ENCODE results near the gene LPCAT2.

LPCAT2 gene

GRCh38 chr16:55521792-55522191 is 12.9 kb downstream of the LPCAT2 start:
- no peak overlapping the region for H3K18ac ChIP-seq (ENCODE audit: low read length)
- WGBS (ENCODE audit: extremely low coverage, insufficient coverage, low lambda C conversion rate) = no CpG with 5 or more reads among the region's 1 CpG
- H3K79me2 ChIP-seq (ENCODE audit: control insufficient read depth, insufficient read depth, low read length) = no peaks in the 10 kb centered on the region
- H4K8ac ChIP-seq (ENCODE audit: low read depth, low read length) = no peak overlapping the region
- no peak for DNase-seq
- H3K9ac ChIP-seq (ENCODE audit: low read length) = no peak overlapping the region
- no peak overlapping the region for H4K5ac ChIP-seq (ENCODE audit: low read length)
- no peak overlapping the region for H3K23ac ChIP-seq (ENCODE audit: low read length)
- no peak overlapping the region for H3K56ac ChIP-seq (ENCODE audit: low read length)
- H3K4me2 ChIP-seq (ENCODE audit: low read length) = no peak overlapping the region
- H3K27ac ChIP-seq (ENCODE audit: low read depth, low read length) = no peak overlapping the region
- no peak overlapping the region for H3K4ac ChIP-seq (ENCODE audit: low read depth, low read length)
- H2BK5ac ChIP-seq (ENCODE audit: low read length) = no peak overlapping the region
- no peaks in the 10 kb centered on the region for H3K4me1 ChIP-seq (ENCODE audit: control insufficient read depth, low read depth, low read length)
- no peaks in the 10 kb centered on the region for H3K79me1 ChIP-seq (ENCODE audit: low read length)
- H2BK120ac ChIP-seq (ENCODE audit: low read depth, low read length) = no peak overlapping the region
- H3K4me3 ChIP-seq (ENCODE audit: low read length) = no peak overlapping the region
- no peaks in the 10 kb centered on the region for H3K27me3 ChIP-seq (ENCODE audit: insufficient read depth, low read length, poor library complexity)
- H3K36me3 ChIP-seq (ENCODE audit: control insufficient read depth, insufficient read depth, low read length) = no peaks in the 10 kb centered on the region
- no peak overlapping the region for H2BK15ac ChIP-seq (replicated peaks; ENCODE audit: low read depth)
- H2AK5ac ChIP-seq (ENCODE audit: low read length) = no peak overlapping the region

GRCh38 chr16:55526441-55526840 is 17.6 kb downstream of the LPCAT2 start:
- no peak overlapping the region for H2BK15ac ChIP-seq (replicated peaks; ENCODE audit: low read depth)
- no peak overlapping the region for H3K27ac ChIP-seq (ENCODE audit: low read depth, low read length)
- H3K27me3 ChIP-seq (ENCODE audit: insufficient read depth, low read length, poor library complexity) = no peaks in the 10 kb centered on the region
- no peaks in the 10 kb centered on the region for H3K79me2 ChIP-seq (ENCODE audit: control insufficient read depth, insufficient read depth, low read length)
- no peak overlapping the region for H3K9ac ChIP-seq (ENCODE audit: low read length)
- no peaks in the 10 kb centered on the region for H3K4me1 ChIP-seq (ENCODE audit: control insufficient read depth, low read depth, low read length)
- no peak overlapping the region for H3K18ac ChIP-seq (ENCODE audit: low read length)
- H2BK120ac ChIP-seq (ENCODE audit: low read depth, low read length) = no peak overlapping the region
- no peak overlapping the region for H3K4me2 ChIP-seq (ENCODE audit: low read length)
- no peak overlapping the region for H3K56ac ChIP-seq (ENCODE audit: low read length)
- H2AK5ac ChIP-seq (ENCODE audit: low read length) = no peak overlapping the region
- H4K8ac ChIP-seq (ENCODE audit: low read depth, low read length) = no peak overlapping the region
- H3K23ac ChIP-seq (ENCODE audit: low read length) = no peak overlapping the region
- H3K4me3 ChIP-seq (ENCODE audit: low read length) = no peak overlapping the region
- H2BK5ac ChIP-seq (ENCODE audit: low read length) = no peak overlapping the region
- no peak for DNase-seq
- H3K4ac ChIP-seq (ENCODE audit: low read depth, low read length) = no peak overlapping the region
- no peaks in the 10 kb centered on the region for H3K79me1 ChIP-seq (ENCODE audit: low read length)
- no peak overlapping the region for H4K5ac ChIP-seq (ENCODE audit: low read length)
- no CpG with 5 or more reads among the region's 2 CpGs for WGBS (ENCODE audit: extremely low coverage, insufficient coverage, low lambda C conversion rate)
- no peaks in the 10 kb centered on the region for H3K36me3 ChIP-seq (ENCODE audit: control insufficient read depth, insufficient read depth, low read length)

- Histone ChIP-seq H4K5ac (ENCODE audit: low read length) (no peak overlapping the region), H2BK5ac (ENCODE audit: low read length) (no peak overlapping the region), H3K79me2 (ENCODE audit: control insufficient read depth, insufficient read depth, low read length) (no peaks in the 10 kb centered on the region), H3K56ac (ENCODE audit: low read length) (no peak overlapping the region), H2BK15ac (replicated peaks; ENCODE audit: low read depth) (no peak overlapping the region), H3K18ac (ENCODE audit: low read length) (no peak overlapping the region), H2AK5ac (ENCODE audit: low read length) (no peak overlapping the region), H3K27ac (ENCODE audit: low read depth, low read length) (no peak overlapping the region), H3K36me3 (ENCODE audit: control insufficient read depth, insufficient read depth, low read length) (no peaks in the 10 kb centered on the region), H3K23ac (ENCODE audit: low read length) (no peak overlapping the region), H3K4me1 (ENCODE audit: control insufficient read depth, low read depth, low read length) (no peaks in the 10 kb centered on the region), H3K9ac (ENCODE audit: low read length) (no peak overlapping the region), H3K4ac (ENCODE audit: low read depth, low read length) (no peak overlapping the region), H3K27me3 (ENCODE audit: insufficient read depth, low read length, poor library complexity) (no peaks in the 10 kb centered on the region), H3K79me1 (ENCODE audit: low read length) (no peaks in the 10 kb centered on the region), H3K4me3 (ENCODE audit: low read length) (no peak overlapping the region), H4K8ac (ENCODE audit: low read depth, low read length) (no peak overlapping the region), H2BK120ac (ENCODE audit: low read depth, low read length) (no peak overlapping the region), H3K4me2 (ENCODE audit: low read length) (no peak overlapping the region)
- peak; percentile 11 for DNase-seq
Measured at GRCh38 chr16:55527885-55528284, 19.0 kb downstream of the LPCAT2 start.

- Histone ChIP-seq H3K4me3 (ENCODE audit: low read length) (no peak overlapping the region), H3K27me3 (ENCODE audit: insufficient read depth, low read length, poor library complexity) (no peaks in the 10 kb centered on the region), H2BK120ac (ENCODE audit: low read depth, low read length) (no peak overlapping the region), H3K56ac (ENCODE audit: low read length) (no peak overlapping the region), H3K4me2 (ENCODE audit: low read length) (no peak overlapping the region), H3K79me2 (ENCODE audit: control insufficient read depth, insufficient read depth, low read length) (no peaks in the 10 kb centered on the region), H2AK5ac (ENCODE audit: low read length) (no peak overlapping the region), H3K27ac (ENCODE audit: low read depth, low read length) (no peak overlapping the region), H3K18ac (ENCODE audit: low read length) (no peak overlapping the region), H3K36me3 (ENCODE audit: control insufficient read depth, insufficient read depth, low read length) (no peaks in the 10 kb centered on the region), H4K8ac (ENCODE audit: low read depth, low read length) (no peak overlapping the region), H3K4ac (ENCODE audit: low read depth, low read length) (no peak overlapping the region), H2BK5ac (ENCODE audit: low read length) (no peak overlapping the region), H3K79me1 (ENCODE audit: low read length) (no peaks in the 10 kb centered on the region), H3K4me1 (ENCODE audit: control insufficient read depth, low read depth, low read length) (no peaks in the 10 kb centered on the region), H2BK15ac (replicated peaks; ENCODE audit: low read depth) (no peak overlapping the region), H4K5ac (ENCODE audit: low read length) (no peak overlapping the region), H3K9ac (ENCODE audit: low read length) (no peak overlapping the region), H3K23ac (ENCODE audit: low read length) (no peak overlapping the region)
- no peak for DNase-seq
- 100% methylated on average over 1 of the region's 2 CpGs for WGBS (ENCODE audit: extremely low coverage, insufficient coverage, low lambda C conversion rate)
Measured at GRCh38 chr16:55529018-55529417, 20.1 kb downstream of the LPCAT2 start.

GRCh38 chr16:55530316-55530856 is 21.5 kb downstream of the LPCAT2 start:
- no CpG with 5 or more reads among the region's 1 CpG for WGBS (ENCODE audit: extremely low coverage, insufficient coverage, low lambda C conversion rate)
- no peak overlapping the region for H3K56ac ChIP-seq (ENCODE audit: low read length)
- no peak for DNase-seq

GRCh38 chr16:55532227-55532626 is 23.4 kb downstream of the LPCAT2 start:
- H3K9ac ChIP-seq (ENCODE audit: low read length) = no peak overlapping the region
- H3K79me1 ChIP-seq (ENCODE audit: low read length) = no peaks in the 10 kb centered on the region
- H3K27me3 ChIP-seq (ENCODE audit: insufficient read depth, low read length, poor library complexity) = no peaks in the 10 kb centered on the region
- no peak overlapping the region for H4K5ac ChIP-seq (ENCODE audit: low read length)
- no peak overlapping the region for H3K4ac ChIP-seq (ENCODE audit: low read depth, low read length)
- no peak overlapping the region for H2BK120ac ChIP-seq (ENCODE audit: low read depth, low read length)
- no peak overlapping the region for H2BK15ac ChIP-seq (replicated peaks; ENCODE audit: low read depth)
- H3K4me2 ChIP-seq (ENCODE audit: low read length) = no peak overlapping the region
- no CpG with 5 or more reads among the region's 1 CpG for WGBS (ENCODE audit: extremely low coverage, insufficient coverage, low lambda C conversion rate)
- no peak overlapping the region for H3K18ac ChIP-seq (ENCODE audit: low read length)
- H3K4me3 ChIP-seq (ENCODE audit: low read length) = no peak overlapping the region
- H3K27ac ChIP-seq (ENCODE audit: low read depth, low read length) = no peak overlapping the region
- H4K8ac ChIP-seq (ENCODE audit: low read depth, low read length) = no peak overlapping the region
- no peak overlapping the region for H2AK5ac ChIP-seq (ENCODE audit: low read length)
- no peak overlapping the region for H3K23ac ChIP-seq (ENCODE audit: low read length)
- no peaks in the 10 kb centered on the region for H3K36me3 ChIP-seq (ENCODE audit: control insufficient read depth, insufficient read depth, low read length)
- H2BK5ac ChIP-seq (ENCODE audit: low read length) = no peak overlapping the region
- H3K4me1 ChIP-seq (ENCODE audit: control insufficient read depth, low read depth, low read length) = no peaks in the 10 kb centered on the region
- no peaks in the 10 kb centered on the region for H3K79me2 ChIP-seq (ENCODE audit: control insufficient read depth, insufficient read depth, low read length)
- DNase-seq = no peak
- no peak overlapping the region for H3K56ac ChIP-seq (ENCODE audit: low read length)

More at GRCh38 chr16:55530316-55530856, 21.5 kb downstream of the LPCAT2 start:
- H3K9ac ChIP-seq (ENCODE audit: low read length) = no peak overlapping the region
- H3K79me1 ChIP-seq (ENCODE audit: low read length) = no peaks in the 10 kb centered on the region
- no peaks in the 10 kb centered on the region for H3K27me3 ChIP-seq (ENCODE audit: insufficient read depth, low read length, poor library complexity)
- H3K23ac ChIP-seq (ENCODE audit: low read length) = no peak overlapping the region
- H2BK5ac ChIP-seq (ENCODE audit: low read length) = no peak overlapping the region
- H3K79me2 ChIP-seq (ENCODE audit: control insufficient read depth, insufficient read depth, low read length) = no peaks in the 10 kb centered on the region
- no peak overlapping the region for H3K4me2 ChIP-seq (ENCODE audit: low read length)
- no peak overlapping the region for H3K27ac ChIP-seq (ENCODE audit: low read depth, low read length)
- no peak overlapping the region for H2AK5ac ChIP-seq (ENCODE audit: low read length)
- H3K4me3 ChIP-seq (ENCODE audit: low read length) = no peak overlapping the region
- no peak overlapping the region for H2BK15ac ChIP-seq (replicated peaks; ENCODE audit: low read depth)
- H3K4ac ChIP-seq (ENCODE audit: low read depth, low read length) = no peak overlapping the region
- H2BK120ac ChIP-seq (ENCODE audit: low read depth, low read length) = no peak overlapping the region
- no peak overlapping the region for H4K8ac ChIP-seq (ENCODE audit: low read depth, low read length)
- no peaks in the 10 kb centered on the region for H3K36me3 ChIP-seq (ENCODE audit: control insufficient read depth, insufficient read depth, low read length)
- no peaks in the 10 kb centered on the region for H3K4me1 ChIP-seq (ENCODE audit: control insufficient read depth, low read depth, low read length)
- no peak overlapping the region for H3K18ac ChIP-seq (ENCODE audit: low read length)
- no peak overlapping the region for H4K5ac ChIP-seq (ENCODE audit: low read length)

All from mesendoderm (in vitro differentiated cells).